ENCODE measurements around the gene HERPUD1.

DNA sequence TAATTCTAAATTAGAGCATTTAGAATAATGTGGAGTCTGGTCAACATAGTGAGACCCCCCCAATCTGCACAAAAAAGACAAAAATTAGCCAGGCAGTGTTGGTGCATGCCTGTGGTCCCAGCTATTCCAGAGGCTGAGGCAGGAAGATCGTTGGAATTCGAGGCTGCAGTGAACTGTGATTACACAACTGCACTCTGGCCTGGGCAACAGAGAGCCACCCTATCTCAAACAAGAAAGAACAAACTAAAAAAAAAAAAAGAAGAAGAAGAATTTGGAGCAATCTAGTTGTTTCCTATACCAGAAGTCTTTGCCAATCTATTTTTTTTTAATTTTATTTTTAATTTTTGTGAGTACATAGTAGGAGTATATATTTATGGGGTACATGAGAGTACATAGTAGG lies 35.8 kb downstream of the HERPUD1 start:
- TF ChIP-seq NRF1 (IDR thresholded peaks at IDR 0.05; ENCODE audit: low read depth, low read length) (no peak), CHD2 (IDR thresholded peaks at IDR 0.05; ENCODE audit: low read length, partially characterized antibody) (no peak), RFX5 (IDR thresholded peaks at IDR 0.05; ENCODE audit: low read length) (no peak), TAF1 (IDR thresholded peaks at IDR 0.05; ENCODE audit: borderline replicate concordance, low read depth, low read length) (no peak), POLR2AphosphoS5 (IDR thresholded peaks at IDR 0.05; ENCODE audit: low read depth, low read length) (no peak), MXI1 (IDR thresholded peaks at IDR 0.05; ENCODE audit: low read depth, low read length) (no peak), YY1 (IDR thresholded peaks at IDR 0.05; ENCODE audit: low read depth) (no peak), NFIC (IDR thresholded peaks at IDR 0.05; ENCODE audit: borderline replicate concordance) (no peak)
- TF ChIP-seq, protein P1, sequence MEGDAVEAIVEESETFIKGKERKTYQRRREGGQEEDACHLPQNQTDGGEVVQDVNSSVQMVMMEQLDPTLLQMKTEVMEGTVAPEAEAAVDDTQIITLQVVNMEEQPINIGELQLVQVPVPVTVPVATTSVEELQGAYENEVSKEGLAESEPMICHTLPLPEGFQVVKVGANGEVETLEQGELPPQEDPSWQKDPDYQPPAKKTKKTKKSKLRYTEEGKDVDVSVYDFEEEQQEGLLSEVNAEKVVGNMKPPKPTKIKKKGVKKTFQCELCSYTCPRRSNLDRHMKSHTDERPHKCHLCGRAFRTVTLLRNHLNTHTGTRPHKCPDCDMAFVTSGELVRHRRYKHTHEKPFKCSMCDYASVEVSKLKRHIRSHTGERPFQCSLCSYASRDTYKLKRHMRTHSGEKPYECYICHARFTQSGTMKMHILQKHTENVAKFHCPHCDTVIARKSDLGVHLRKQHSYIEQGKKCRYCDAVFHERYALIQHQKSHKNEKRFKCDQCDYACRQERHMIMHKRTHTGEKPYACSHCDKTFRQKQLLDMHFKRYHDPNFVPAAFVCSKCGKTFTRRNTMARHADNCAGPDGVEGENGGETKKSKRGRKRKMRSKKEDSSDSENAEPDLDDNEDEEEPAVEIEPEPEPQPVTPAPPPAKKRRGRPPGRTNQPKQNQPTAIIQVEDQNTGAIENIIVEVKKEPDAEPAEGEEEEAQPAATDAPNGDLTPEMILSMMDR (IDR thresholded peaks at IDR 0.05) = no peak

All from SK-N-SH (cell line).